A549 (cell line): Measurements from ENCODE around the gene SEL1L3. TPM values are rescaled to one million over a fixed set of nuclear protein-coding genes. Genes with fewer than 3 reads are reported as not detected.

Experiments
- ATAC-seq, 2 experiments: fragments of 200-7000 bp in 1 of 2; fragments of >200 bp in 1 of 2; cut with Nextera tagmentation in 1 of 2; cut with Tn5 transposase in 1 of 2; 3 replicates each; pipeline versions ENCODE4 v1.8.0 to v1.9.1; 2018 to 2020; ENCODE audit warnings: mild to moderate bottlenecking in 1 of 2, moderate library complexity in 1 of 2
- CTCF ChIA-PET: fragments of 300-600 bp; sonication (Branson Sonifier 250); formaldehyde crosslinking; extraction: SDS; loops from one replicate; lab custom pipeline; 2021; ENCODE audit warnings: antibody characterized with exemption, inconsistent platforms; lab: Yijun Ruan, JAX
- POLR2A ChIA-PET: fragments of 350-600 bp; formaldehyde crosslinking; extraction: SDS; loops from one replicate; lab custom pipeline; 2021; ENCODE audit warnings: antibody characterized with exemption, inconsistent platforms; lab: Yijun Ruan, JAX
- DNase-seq, 2 experiments: peaks; one replicate each; pipeline versions ENCODE4 v3.0.0 to v3.0.0-alpha.2; 2011 to 2016; ENCODE audit warnings: low read depth in 1 of 2, low spot score in 1 of 2
- FAIRE-seq: peaks from 2 replicates; lab custom pipeline; 2011; peaks lifted over from hg19 to GRCh38; lab: Jason Lieb, UNC
- H3K27ac ChIP-seq, 2 experiments: fragments of >200 bp; sonication (Bioruptor Twin); formaldehyde crosslinking; 3 replicates each; pipeline ENCODE4 v1.5.1; 2016 to 2017
- H3K4me1 ChIP-seq: fragments of >200 bp; sonication (Bioruptor Twin); formaldehyde crosslinking; 3 replicates; pipeline ENCODE4 v1.6.1; 2016
- H3K4me2 ChIP-seq: fragments of >200 bp; sonication (Bioruptor Twin); formaldehyde crosslinking; 3 replicates; pipeline ENCODE4 v1.6.1; 2016
- H3K4me3 ChIP-seq: fragments of >200 bp; sonication (Bioruptor Twin); formaldehyde crosslinking; 3 replicates; pipeline ENCODE4 v1.5.1; 2016
- H3K9me3 ChIP-seq: fragments of >200 bp; sonication (Bioruptor Twin); formaldehyde crosslinking; 3 replicates; pipeline ENCODE4 v1.6.1; 2016
- CBX2 ChIP-seq: fragments of 200-600 bp; sonication (generic); IDR thresholded peaks from 2 replicates; pipeline ENCODE4 v1.6.1; 2016; ENCODE audit warnings: low read depth, mild to moderate bottlenecking, borderline replicate concordance
- CHD4 ChIP-seq: fragments of 200-600 bp; sonication (generic); IDR thresholded peaks from 2 replicates; pipeline ENCODE4 v1.6.1; 2016; ENCODE audit warnings: antibody characterized with exemption, mild to moderate bottlenecking, borderline replicate concordance
- EHMT2 ChIP-seq: fragments of 200-600 bp; sonication (generic); IDR thresholded peaks from 2 replicates; pipeline ENCODE4 v1.6.1; 2016; ENCODE audit warnings: antibody characterized with exemption, low read depth, mild to moderate bottlenecking, moderate library complexity
- FOSB ChIP-seq: fragments of 250-450 bp; sonication (Bioruptor Pico); IDR thresholded peaks from 2 replicates; pipeline ENCODE4 v1.5.0; 2020; ENCODE audit warnings: mild to moderate bottlenecking, moderate library complexity
- FOXS1 ChIP-seq: fragments of 250-450 bp; sonication (Bioruptor Pico); IDR thresholded peaks from 2 replicates; pipeline ENCODE4 v1.5.0; 2020; ENCODE audit warnings: mild to moderate bottlenecking, moderate library complexity
- HOXA7 ChIP-seq: fragments of 250-450 bp; sonication (Bioruptor Pico); IDR thresholded peaks from 2 replicates; pipeline ENCODE4 v1.5.0; 2020; ENCODE audit warnings: mild to moderate bottlenecking, moderate library complexity
- HOXB5 ChIP-seq: fragments of 250-450 bp; sonication (Bioruptor Pico); IDR thresholded peaks from 2 replicates; pipeline ENCODE4 v1.5.0; 2020; ENCODE audit warnings: mild to moderate bottlenecking, moderate library complexity
- KDM5A ChIP-seq: fragments of 200-600 bp; sonication (generic); IDR thresholded peaks from 2 replicates; pipeline ENCODE4 v1.6.1; 2016; ENCODE audit warnings: antibody characterized with exemption, mild to moderate bottlenecking
- MAFK ChIP-seq: fragments of 450-650 bp; IDR thresholded peaks from 2 replicates; pipeline ENCODE4 v1.6.1; 2014; ENCODE audit not compliant: partially characterized antibody
- MAZ ChIP-seq: fragments of 150-350 bp; IDR thresholded peaks from 2 replicates; pipeline ENCODE4 v1.6.1; 2014; ENCODE audit warnings: antibody characterized with exemption, low read depth, low read length, borderline replicate concordance
- RARB ChIP-seq: fragments of 250-450 bp; sonication (Bioruptor Pico); IDR thresholded peaks from 2 replicates; pipeline ENCODE4 v1.8.0; 2021; ENCODE audit warnings: mild to moderate bottlenecking, moderate library complexity
- SREBF2 ChIP-seq: fragments of 450-650 bp; IDR thresholded peaks from 2 replicates; pipeline ENCODE4 v1.6.1; 2014; ENCODE audit warnings: mild to moderate bottlenecking, moderate library complexity
- ZC3H11A ChIP-seq: fragments of 450-650 bp; IDR thresholded peaks from 2 replicates; pipeline ENCODE4 v1.6.1; 2014; ENCODE audit warnings: antibody characterized with exemption, mild to moderate bottlenecking
- WGBS: methylation state at CpG from one replicate; pipeline ENCODE4 v1.1.6; 2017; ENCODE audit errors: missing lambda C conversion rate; 5-methylcytosine and 5-hydroxymethylcytosine counted together
- polyA plus RNA-seq, 4 experiments: library from polyadenylated mRNA; depleted of rRNA in 3 of 4; stranded (reverse); fragments of >200 nt; fragmentation: RNase III in 1 of 4; extraction: RNeasy Plus Mini Kit Qiagen cat#74134 plus additional on column Dnase treatment in 1 of 4; gene quantifications; 2 replicates in 3 of 4; 3 replicates in 1 of 4; pipeline ENCODE4 v1.2.3, GENCODE V29; 2011 to 2017
- TF ChIP-seq, protein P1 (sequence below): IDR thresholded peaks from 2 replicates; pipeline ENCODE4 v1.6.1; 2012; ENCODE audit warnings: low read depth, borderline replicate concordance
- TF ChIP-seq, protein P2 (sequence below): fragments of >200 bp; sonication (Bioruptor Twin); formaldehyde crosslinking; IDR thresholded peaks from 2 replicates; pipeline ENCODE4 v1.6.1; 2016

Gene SEL1L3
- polyA plus RNA-seq, 2 of the 4 experiments (the other 2 are of a cell fraction): 26.1 to 27.0 TPM

DNA sequence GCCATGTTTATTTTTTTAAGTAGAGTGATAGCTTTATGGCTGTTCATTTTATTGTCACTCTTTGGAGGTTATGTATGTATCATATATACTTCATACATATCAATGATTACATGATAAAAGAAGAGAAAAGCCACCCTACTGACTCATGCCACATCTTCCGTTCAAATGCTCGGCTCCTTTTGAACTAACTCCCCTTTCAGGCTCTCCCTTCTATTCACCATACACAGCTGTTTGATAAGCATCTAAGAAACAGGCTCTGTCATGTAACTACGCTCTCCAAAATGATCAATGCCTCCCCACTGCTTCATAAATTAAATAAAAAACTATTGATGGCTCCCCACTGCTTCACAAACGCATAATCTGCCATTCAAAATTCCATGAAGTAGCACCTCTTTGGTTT lies 89.4 kb downstream of the SEL1L3 start:
- WGBS: 96% methylated on average over 4 of the region's 4 CpGs
- no peak overlapping the region for H3K4me2 ChIP-seq
- no peak for TF ChIP-seq HOXA7
- TF ChIP-seq FOXS1 (CRISPR knock-in tag): no peak
- H3K4me1 ChIP-seq: no peaks in the 10 kb centered on the region
- no peak for DNase-seq
- no peak overlapping the region for H3K4me3 ChIP-seq
- ATAC-seq: no peak
- no peak overlapping the region for H3K27ac ChIP-seq
- no peak for FAIRE-seq
- H3K9me3 ChIP-seq: no peaks in the 10 kb centered on the region
- ChIA-PET CTCF (interaction anchor here (12.6 kb wide), 1 partner anchor 329 kb away, joined by 207 read pairs; no protein-coding TSS in a partner anchor), POLR2A (no interaction called here)

DNA sequence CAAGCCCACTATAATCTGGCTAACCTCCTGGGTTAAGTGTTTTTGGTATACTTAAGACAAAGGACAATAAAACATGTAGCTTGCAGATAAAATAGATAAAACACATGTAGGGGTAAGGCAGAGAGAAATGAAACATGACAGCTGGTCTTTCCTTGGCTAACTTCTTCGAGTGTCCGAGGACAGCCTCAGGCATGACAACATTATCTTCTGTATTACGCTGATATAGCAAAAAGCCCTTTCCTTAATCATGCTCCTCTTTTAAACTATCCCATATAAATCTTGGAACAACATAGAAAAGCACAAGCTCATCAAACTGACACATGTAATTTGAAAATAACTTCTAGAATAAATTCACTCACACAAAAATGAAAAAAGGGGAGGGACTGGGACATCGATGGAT lies 91.1 kb downstream of the SEL1L3 start:
- Histone ChIP-seq H3K27ac (no peak overlapping the region), H3K4me1 (no peaks in the 10 kb centered on the region), H3K9me3 (no peaks in the 10 kb centered on the region), H3K4me2 (no peak overlapping the region), H3K4me3 (no peak overlapping the region)
- WGBS: 92% methylated on average over 4 of the region's 4 CpGs
- TF ChIP-seq FOXS1 (CRISPR knock-in tag): no peak
- peak; percentile 83 for TF ChIP-seq MAFK
- no peak for TF ChIP-seq CHD4
- DNase-seq (no peak), FAIRE-seq (no peak), ATAC-seq (no peak)
- ChIA-PET CTCF (interaction anchor here (0.8 to 12.6 kb wide), 3 partner anchors 10 to 328 kb away, joined by 3 to 207 read pairs (median 3); no protein-coding TSS in a partner anchor), POLR2A (interaction anchor here (1.0 kb wide), 1 partner anchor 339 kb away, joined by 3 read pairs; no protein-coding TSS in a partner anchor)

DNA sequence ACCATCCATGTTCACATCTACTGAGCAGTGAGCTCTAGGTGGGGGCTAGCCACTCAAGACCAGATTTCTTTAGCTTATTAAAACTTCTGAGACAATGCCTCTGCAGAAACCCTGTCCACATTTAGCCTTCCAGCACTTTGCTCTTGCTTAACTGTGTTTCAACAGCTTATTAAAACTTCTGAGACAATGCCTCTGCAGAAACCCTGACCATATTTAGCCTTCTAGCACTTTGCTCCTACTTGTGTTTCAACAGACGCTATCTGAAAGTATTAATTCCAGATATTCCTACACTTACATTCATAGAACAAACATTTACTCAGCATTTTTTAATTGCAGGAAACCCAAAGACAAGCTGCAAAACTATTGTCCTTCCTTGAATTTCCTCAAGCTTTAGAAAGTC lies 91.9 kb downstream of the SEL1L3 start:
- ChIA-PET POLR2A (interaction anchor here (0.7 to 1.0 kb wide), 2 partner anchors 272 to 338 kb away, joined by 3 to 5 read pairs; no protein-coding TSS in a partner anchor), CTCF (interaction anchor here (0.8 to 12.6 kb wide), 2 partner anchors 11 to 327 kb away, joined by 3 to 207 read pairs; no protein-coding TSS in a partner anchor)
- FAIRE-seq (no peak), DNase-seq (no peak), ATAC-seq (no peak)
- Histone ChIP-seq H3K27ac (no peak overlapping the region), H3K4me3 (no peak overlapping the region), H3K4me1 (no peaks in the 10 kb centered on the region), H3K4me2 (no peak overlapping the region), H3K9me3 (no peaks in the 10 kb centered on the region)
- TF ChIP-seq CBX2 (no peak), HOXB5 (CRISPR knock-in tag) (no peak), KDM5A (no peak)
- 94% methylated on average over 1 of the region's 1 CpG for WGBS

DNA sequence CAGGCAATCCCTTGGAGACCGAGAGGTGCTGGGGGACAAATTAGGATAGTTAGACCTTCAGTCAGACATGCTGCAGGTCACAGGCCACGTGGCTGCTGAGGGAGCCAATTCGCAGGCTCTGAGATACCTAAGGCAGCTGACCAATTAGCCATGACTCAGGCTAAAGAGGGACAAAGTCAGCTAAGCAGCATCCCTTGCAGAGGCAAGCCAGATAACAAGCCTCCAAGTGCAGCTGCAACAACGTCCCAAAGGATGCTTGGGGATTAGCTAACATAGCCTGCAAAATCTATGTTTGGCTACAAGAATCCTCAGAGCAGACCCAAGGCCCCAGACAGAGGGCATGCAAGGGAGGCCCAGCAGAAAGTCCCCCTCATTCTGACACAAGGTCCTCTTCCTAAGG lies 93.5 kb downstream of the SEL1L3 start:
- POLR2A ChIA-PET: no interaction called here
- WGBS: 47% methylated on average over 4 of the region's 4 CpGs
- no peak for FAIRE-seq
- TF ChIP-seq SREBF2 (no peak), RARB (CRISPR knock-in tag) (no peak), ZC3H11A (no peak), FOSB (CRISPR knock-in tag) (no peak), EHMT2 (no peak), MAZ (no peak)
- TF ChIP-seq, protein P1, sequence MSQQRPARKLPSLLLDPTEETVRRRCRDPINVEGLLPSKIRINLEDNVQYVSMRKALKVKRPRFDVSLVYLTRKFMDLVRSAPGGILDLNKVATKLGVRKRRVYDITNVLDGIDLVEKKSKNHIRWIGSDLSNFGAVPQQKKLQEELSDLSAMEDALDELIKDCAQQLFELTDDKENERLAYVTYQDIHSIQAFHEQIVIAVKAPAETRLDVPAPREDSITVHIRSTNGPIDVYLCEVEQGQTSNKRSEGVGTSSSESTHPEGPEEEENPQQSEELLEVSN: no peak
- TF ChIP-seq, protein P2, sequence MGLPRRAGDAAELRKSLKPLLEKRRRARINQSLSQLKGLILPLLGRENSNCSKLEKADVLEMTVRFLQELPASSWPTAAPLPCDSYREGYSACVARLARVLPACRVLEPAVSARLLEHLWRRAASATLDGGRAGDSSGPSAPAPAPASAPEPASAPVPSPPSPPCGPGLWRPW: no peak
- Histone ChIP-seq H3K4me1 (no peaks in the 10 kb centered on the region), H3K27ac (no peak overlapping the region), H3K4me3 (no peak overlapping the region), H3K9me3 (no peaks in the 10 kb centered on the region), H3K4me2 (no peak overlapping the region)
- CTCF ChIA-PET: interaction anchor here (0.7 to 12.6 kb wide), 14 partner anchors 12 to 1111 kb away, joined by 3 to 207 read pairs (median 6); no protein-coding TSS in a partner anchor
- no peak for DNase-seq
- no peak for ATAC-seq
